GM23248 (cell line): ENCODE measurements around the gene FAXC. TPM values are rescaled to one million over a fixed set of nuclear protein-coding genes. Genes with fewer than 3 reads are reported as not detected.

Experiments
- DNase-seq: peaks from one replicate; pipeline ENCODE4 v3.0.0-alpha.2; 2015
- H2AFZ ChIP-seq: fragments of 200-600 bp; sonication (generic); 2 replicates; pipeline ENCODE4 v1.6.1; 2016; ENCODE audit warnings: antibody characterized with exemption
- H3F3A ChIP-seq: fragments of 200-600 bp; sonication (generic); 2 replicates; pipeline ENCODE4 v1.6.1; 2016; ENCODE audit warnings: mild to moderate bottlenecking, antibody characterized with exemption, mixed run types; ENCODE audit not compliant: insufficient read depth
- H3K27ac ChIP-seq: fragments of 200-600 bp; sonication (generic); 2 replicates; pipeline ENCODE4 v1.5.1; 2016; ENCODE audit warnings: mild to moderate bottlenecking
- H3K27me3 ChIP-seq: fragments of 200-600 bp; sonication (generic); replicated peaks from 2 replicates; pipeline ENCODE4 v1.6.1; 2016; ENCODE audit warnings: mild to moderate bottlenecking; ENCODE audit not compliant: insufficient read depth
- H3K36me3 ChIP-seq: fragments of 200-600 bp; sonication (generic); 2 replicates; pipeline ENCODE4 v1.6.1; 2016; ENCODE audit warnings: low read depth, mild to moderate bottlenecking
- H3K4me1 ChIP-seq: fragments of 200-600 bp; sonication (generic); 2 replicates; pipeline ENCODE4 v1.6.1; 2016; ENCODE audit warnings: mild to moderate bottlenecking; ENCODE audit not compliant: insufficient read depth
- H3K4me2 ChIP-seq: fragments of 200-600 bp; sonication (generic); one replicate; pipeline ENCODE4 v1.6.1; 2016; ENCODE audit warnings: mild to moderate bottlenecking; ENCODE audit not compliant: unreplicated experiment
- H3K4me3 ChIP-seq: fragments of 200-600 bp; sonication (generic); 2 replicates; pipeline ENCODE4 v1.5.1; 2016; ENCODE audit warnings: mild to moderate bottlenecking
- H3K79me2 ChIP-seq: fragments of 200-600 bp; sonication (generic); 2 replicates; pipeline ENCODE4 v1.6.1; 2016; ENCODE audit warnings: mild to moderate bottlenecking; ENCODE audit not compliant: insufficient read depth
- H3K9ac ChIP-seq: fragments of 200-600 bp; sonication (generic); 2 replicates; pipeline ENCODE4 v1.6.1; 2016; ENCODE audit warnings: mild to moderate bottlenecking
- H3K9me2 ChIP-seq: fragments of 200-600 bp; sonication (generic); 2 replicates; pipeline ENCODE4 v1.6.1; 2016; ENCODE audit warnings: mixed run types, mild to moderate bottlenecking, moderate library complexity; ENCODE audit not compliant: insufficient read depth
- H3K9me3 ChIP-seq: fragments of 200-600 bp; sonication (generic); one replicate; pipeline ENCODE4 v1.6.1; 2017; ENCODE audit warnings: low read depth
- H4K20me1 ChIP-seq: fragments of 200-600 bp; sonication (generic); 2 replicates; pipeline ENCODE4 v1.6.0; 2016; ENCODE audit not compliant: insufficient read depth
- EZH2 ChIP-seq: fragments of 200-600 bp; sonication (generic); IDR thresholded peaks from 2 replicates; pipeline ENCODE4 v1.6.1; 2018; ENCODE audit warnings: antibody characterized with exemption, mild to moderate bottlenecking; ENCODE audit not compliant: insufficient read depth, poor library complexity, severe bottlenecking
- EZH2phosphoT487 ChIP-seq: fragments of 200-600 bp; sonication (generic); IDR thresholded peaks from 2 replicates; pipeline ENCODE4 v1.6.1; 2018; ENCODE audit warnings: antibody characterized with exemption, moderate library complexity, mild to moderate bottlenecking, low read depth; ENCODE audit not compliant: insufficient read depth
- WGBS, 2 experiments: methylation state at CpG; one replicate each; pipeline ENCODE4 v1.1.6; 2015 to 2017; ENCODE audit warnings: low lambda C conversion rate in 2 of 2, low coverage in 1 of 2; ENCODE audit errors: missing lambda C conversion rate in 2 of 2; 5-methylcytosine and 5-hydroxymethylcytosine counted together
- in situ Hi-C: fragments of 300-500 bp; cut with MboI; formaldehyde crosslinking; loops from 2 replicates; pipeline ENCODE4 v1.15.0; 2020
- polyA plus RNA-seq: library from polyadenylated mRNA; unstranded; fragments of >200 nt; fragmentation: Nextera tagmentation; extraction: Ambion mirVana; gene quantifications from 2 replicates; pipeline ENCODE4 v1.2.1, GENCODE V29; 2016
- total RNA-seq: library from RNA; depleted of rRNA; stranded (reverse); fragments of >200 nt; shearing (Covaris generic); gene quantifications from 2 replicates; pipeline ENCODE4 v1.2.3, GENCODE V29; 2014

Gene FAXC
- total and polyA plus RNA-seq, 2 experiments from 2014 or later = 0.29 to 0.76 TPM

DNA sequence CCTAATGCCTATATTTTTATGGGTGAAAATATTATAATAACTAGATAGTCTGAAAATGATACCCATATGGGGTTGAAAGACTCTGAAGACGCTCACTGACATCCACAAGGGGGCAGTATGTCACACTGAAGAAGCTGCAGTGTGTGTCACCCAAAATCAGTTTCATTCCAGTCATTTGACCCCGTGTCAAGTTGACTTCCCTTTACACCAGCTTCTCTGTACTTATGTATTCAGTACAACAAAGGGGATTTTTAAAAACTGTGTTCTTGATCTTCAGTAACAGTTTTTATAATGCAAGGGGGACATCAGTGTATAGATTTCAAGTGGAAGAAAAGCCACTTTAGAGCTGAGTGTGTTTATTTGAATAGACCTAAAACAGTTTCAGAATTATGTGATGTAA, 19.3 kb downstream of the FAXC start:
- H3K9me2 ChIP-seq = no peaks in the 10 kb centered on the region

DNA sequence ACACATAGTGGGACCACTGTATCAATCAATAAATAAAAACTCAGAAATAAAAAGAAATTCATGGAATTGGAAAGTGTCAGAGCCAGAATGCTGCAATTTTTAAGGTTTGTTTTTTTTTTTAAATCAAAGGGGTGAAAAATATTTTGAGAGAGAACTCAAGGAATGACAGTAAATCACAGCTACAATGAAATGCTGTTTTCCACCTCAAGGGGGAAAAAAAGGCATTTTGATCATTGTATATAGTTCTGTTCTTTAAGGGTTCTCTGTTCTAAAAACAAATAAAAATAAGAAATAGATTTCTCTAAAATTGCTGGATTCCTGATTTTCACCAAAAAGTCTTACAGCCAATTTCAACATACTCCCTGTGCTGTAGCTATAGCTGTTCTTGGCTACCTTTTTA, 24.5 kb downstream of the FAXC start:
- Histone ChIP-seq H3K4me1 (no peaks in the 10 kb centered on the region), H3K27me3 (no peaks in the 10 kb centered on the region), H3K4me3 (no peak overlapping the region), H2AFZ (no peak overlapping the region), H3K9me3 (no peaks in the 10 kb centered on the region), H3K9ac (no peak overlapping the region), H3K36me3 (no peaks in the 10 kb centered on the region), H3K4me2 (no peak overlapping the region), H4K20me1 (no peaks in the 10 kb centered on the region), H3K27ac (no peak overlapping the region), H3K9me2 (no peaks in the 10 kb centered on the region), H3F3A (no peaks in the 10 kb centered on the region), H3K79me2 (no peaks in the 10 kb centered on the region)
- in situ Hi-C loops = no loop called here
- no peak for DNase-seq
- TF ChIP-seq EZH2phosphoT487 (no peak), EZH2 (no peak)

More for the DNA sequence above, 19.3 kb downstream of the FAXC start:
- in situ Hi-C loops = no loop called here
- H3K36me3 ChIP-seq = no peaks in the 10 kb centered on the region
- no peaks in the 10 kb centered on the region for H3K27me3 ChIP-seq
- H3K4me2 ChIP-seq = no peak overlapping the region
- H2AFZ ChIP-seq = peak overlapping the region; percentile 54
- H3F3A ChIP-seq = no peaks in the 10 kb centered on the region
- TF ChIP-seq EZH2phosphoT487 (no peak), EZH2 (no peak)
- no peaks in the 10 kb centered on the region for H3K9me3 ChIP-seq
- no peak overlapping the region for H3K9ac ChIP-seq
- WGBS, 2 experiments = 0 to 6% methylated on average over 2 of the region's 2 CpGs
- peak; percentile 81 for DNase-seq
- no peaks in the 10 kb centered on the region for H3K4me1 ChIP-seq
- no peak overlapping the region for H3K4me3 ChIP-seq
- H4K20me1 ChIP-seq = no peaks in the 10 kb centered on the region
- no peak overlapping the region for H3K27ac ChIP-seq
- no peaks in the 10 kb centered on the region for H3K79me2 ChIP-seq

DNA sequence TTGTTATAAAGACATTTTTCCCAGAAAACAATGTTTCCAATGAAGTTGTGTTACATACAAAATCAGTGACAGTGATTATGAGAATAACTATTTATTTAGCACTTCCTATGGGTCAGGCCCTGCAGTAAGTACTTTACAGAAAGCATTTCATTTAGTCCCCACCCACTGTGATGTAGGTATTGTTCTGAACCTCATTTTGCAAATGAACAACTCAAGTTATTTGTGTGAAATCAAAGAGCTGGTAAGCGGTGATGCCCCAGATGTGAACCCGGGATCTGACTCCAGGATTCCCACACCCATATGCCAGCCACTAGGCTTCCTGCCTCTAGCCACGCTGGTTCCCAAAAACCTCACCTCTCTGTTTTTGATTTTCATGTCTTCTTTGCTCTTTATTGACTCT, 30.9 kb downstream of the FAXC start:
- no peaks in the 10 kb centered on the region for H3K4me1 ChIP-seq
- H3F3A ChIP-seq = no peaks in the 10 kb centered on the region
- no peaks in the 10 kb centered on the region for H4K20me1 ChIP-seq
- H3K27ac ChIP-seq = no peak overlapping the region
- no peak overlapping the region for H3K9ac ChIP-seq
- 66 to 69% methylated on average over 3 of the region's 3 CpGs for WGBS, 2 experiments
- H3K4me3 ChIP-seq = no peak overlapping the region
- H3K79me2 ChIP-seq = no peaks in the 10 kb centered on the region
- TF ChIP-seq EZH2phosphoT487 = no peak
- TF ChIP-seq EZH2 = no peak
- no peaks in the 10 kb centered on the region for H3K36me3 ChIP-seq
- H3K9me3 ChIP-seq = no peaks in the 10 kb centered on the region
- no peak for DNase-seq
- no peak overlapping the region for H2AFZ ChIP-seq
- no peak overlapping the region for H3K4me2 ChIP-seq
- no peaks in the 10 kb centered on the region for H3K27me3 ChIP-seq
- in situ Hi-C loops = no loop called here
- no peaks in the 10 kb centered on the region for H3K9me2 ChIP-seq

DNA sequence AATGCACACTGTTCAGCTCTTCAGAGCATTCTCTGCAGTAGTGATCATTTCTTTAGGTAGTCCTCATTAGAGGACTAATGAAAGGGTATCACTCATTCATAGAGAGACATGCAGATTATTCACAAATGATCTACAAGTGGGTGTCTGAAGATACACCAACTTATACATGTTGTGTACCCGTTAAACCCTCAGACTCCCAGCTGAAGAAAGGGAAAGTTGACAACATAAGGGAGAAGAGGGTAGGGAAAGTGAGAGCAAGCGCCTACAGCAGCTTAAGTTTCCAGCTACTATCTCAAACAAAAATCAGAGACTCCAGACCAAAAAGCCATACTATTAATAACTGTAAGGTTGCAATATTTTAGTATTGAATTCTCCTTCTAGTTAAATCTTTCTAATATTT, 37.1 kb downstream of the FAXC start:
- no peak overlapping the region for H3K4me2 ChIP-seq
- H3K9ac ChIP-seq = no peak overlapping the region
- H2AFZ ChIP-seq = no peak overlapping the region
- no peak overlapping the region for H3K27ac ChIP-seq
- TF ChIP-seq EZH2 (no peak), EZH2phosphoT487 (no peak)
- H3K9me2 ChIP-seq = no peaks in the 10 kb centered on the region
- H3K4me1 ChIP-seq = no peaks in the 10 kb centered on the region
- no peaks in the 10 kb centered on the region for H3K27me3 ChIP-seq
- in situ Hi-C loops = no loop called here
- no peaks in the 10 kb centered on the region for H4K20me1 ChIP-seq
- H3K4me3 ChIP-seq = no peak overlapping the region
- WGBS, 2 experiments = 9 to 10% methylated on average over 2 of the region's 2 CpGs
- no peaks in the 10 kb centered on the region for H3K79me2 ChIP-seq
- no peaks in the 10 kb centered on the region for H3F3A ChIP-seq
- H3K9me3 ChIP-seq = no peaks in the 10 kb centered on the region
- H3K36me3 ChIP-seq = no peaks in the 10 kb centered on the region
- no peak for DNase-seq

DNA sequence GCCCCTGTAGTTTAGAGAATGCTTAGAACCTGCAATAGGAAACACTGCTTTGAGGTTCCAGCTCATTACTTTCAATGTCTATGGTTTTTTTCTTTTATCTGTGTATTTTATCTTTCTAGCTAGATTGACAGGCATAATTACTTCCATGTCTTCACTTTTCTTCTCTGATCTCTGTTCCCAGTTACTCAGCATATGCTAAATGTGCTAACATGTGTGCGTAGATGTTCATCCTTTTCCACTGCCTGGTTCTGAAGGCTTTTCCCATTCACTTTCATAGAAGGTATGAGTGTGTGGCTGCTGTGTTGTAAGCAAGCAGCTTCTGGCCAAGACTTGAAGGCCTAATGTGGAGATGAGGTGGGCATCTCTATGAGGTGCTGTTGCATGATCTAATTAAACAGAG, 38.9 kb downstream of the FAXC start:
- in situ Hi-C loops = no loop called here
- no peak overlapping the region for H3K4me3 ChIP-seq
- 48 to 56% methylated on average over 1 of the region's 1 CpG for WGBS, 2 experiments
- H3F3A ChIP-seq = no peaks in the 10 kb centered on the region
- H3K27me3 ChIP-seq = no peaks in the 10 kb centered on the region
- no peaks in the 10 kb centered on the region for H3K9me3 ChIP-seq
- H3K9ac ChIP-seq = no peak overlapping the region
- DNase-seq = no peak
- no peak for TF ChIP-seq EZH2
- TF ChIP-seq EZH2phosphoT487 = no peak
- no peak overlapping the region for H3K27ac ChIP-seq
- H3K4me1 ChIP-seq = no peaks in the 10 kb centered on the region
- no peaks in the 10 kb centered on the region for H3K9me2 ChIP-seq
- no peak overlapping the region for H2AFZ ChIP-seq
- no peaks in the 10 kb centered on the region for H3K79me2 ChIP-seq
- H3K4me2 ChIP-seq = no peak overlapping the region
- no peaks in the 10 kb centered on the region for H3K36me3 ChIP-seq
- H4K20me1 ChIP-seq = no peaks in the 10 kb centered on the region
